SU-DHL-6 (cell line): ENCODE data around the gene PRICKLE2.

Experiments used
- H2AFZ ChIP-seq: fragments of 200-600 bp; sonication (generic); 2 replicates; pipeline ENCODE4 v1.6.1; 2014; ENCODE audit warnings: low read depth, mild to moderate bottlenecking, moderate library complexity, mixed read lengths, antibody characterized with exemption, low read length; ENCODE audit not compliant: severe bottlenecking
- H3F3A ChIP-seq: fragments of 200-600 bp; shearing (Covaris generic); 2 replicates; pipeline ENCODE4 v1.6.0; 2016; ENCODE audit warnings: antibody characterized with exemption, mild to moderate bottlenecking; ENCODE audit not compliant: insufficient read depth
- H3K27ac ChIP-seq: fragments of 200-600 bp; sonication (generic); 2 replicates; pipeline ENCODE4 v1.5.1; 2016; ENCODE audit warnings: low read depth, mild to moderate bottlenecking, low read length, moderate library complexity, mixed read lengths
- H3K27me3 ChIP-seq: fragments of 200-600 bp; sonication (generic), shearing (Covaris generic); 2 replicates; pipeline ENCODE4 v1.6.0; 2014; ENCODE audit warnings: mild to moderate bottlenecking, low read length
- H3K36me3 ChIP-seq: fragments of 200-600 bp; sonication (generic); 2 replicates; pipeline ENCODE4 v1.6.1; 2014; ENCODE audit warnings: mild to moderate bottlenecking, low read length, mixed read lengths
- H3K4me2 ChIP-seq: fragments of 300-600, 200-600 bp; shearing (Covaris generic), sonication (generic); 2 replicates; pipeline ENCODE4 v1.6.0; 2014; ENCODE audit warnings: low read length, low read depth, mild to moderate bottlenecking; ENCODE audit not compliant: poor library complexity, severe bottlenecking
- H3K4me3 ChIP-seq: fragments of 200-600 bp; sonication (generic); 2 replicates; pipeline ENCODE4 v1.5.1; 2014; ENCODE audit warnings: antibody characterized with exemption, low read length, mild to moderate bottlenecking, mixed read lengths; ENCODE audit not compliant: insufficient read depth, poor library complexity, severe bottlenecking
- H3K79me2 ChIP-seq: fragments of 200-600 bp; sonication (generic); 2 replicates; pipeline ENCODE4 v1.6.1; 2014; ENCODE audit warnings: mild to moderate bottlenecking, low read length, moderate library complexity; ENCODE audit not compliant: insufficient read depth
- H3K9ac ChIP-seq: fragments of 200-600 bp; sonication (generic); 2 replicates; pipeline ENCODE4 v1.7.0; 2014; ENCODE audit warnings: mild to moderate bottlenecking, low read length
- H3K9me2 ChIP-seq: fragments of 200-600 bp; sonication (generic); replicated peaks from 2 replicates; pipeline ENCODE4 v1.6.1; 2014; ENCODE audit warnings: low read length; ENCODE audit not compliant: insufficient read depth
- H3K9me3 ChIP-seq: fragments of 200-600 bp; sonication (generic); 2 replicates; pipeline ENCODE4 v1.6.1; 2014; ENCODE audit warnings: low read length, mixed read lengths; ENCODE audit not compliant: insufficient read depth
- H4K20me1 ChIP-seq: fragments of 200-600 bp; sonication (generic); 2 replicates; pipeline ENCODE4 v1.6.1; 2014; ENCODE audit warnings: low read depth, mild to moderate bottlenecking, antibody characterized with exemption, low read length, moderate library complexity, mixed read lengths
- CTCF ChIP-seq: fragments of 200-600 bp; sonication (generic); IDR thresholded peaks from one replicate; pipeline ENCODE4 v1.5.1; 2017; ENCODE audit warnings: antibody characterized with exemption, mild to moderate bottlenecking, low read length, moderate library complexity; ENCODE audit not compliant: insufficient read depth, poor library complexity, severe bottlenecking
- EZH2phosphoT487 ChIP-seq: fragments of 200-600 bp; sonication (generic), shearing (Covaris generic); conservative IDR thresholded peaks from 2 replicates; pipeline ENCODE4 v1.6.1; 2018; ENCODE audit warnings: mild to moderate bottlenecking, antibody characterized with exemption, low read length, moderate library complexity, mixed read lengths

Gene PRICKLE2

GRCh38 chr3:64130436-64130835 is 94.8 kb downstream of the PRICKLE2 start:
- Histone ChIP-seq H3K27ac (no peak overlapping the region), H4K20me1 (no peaks in the 10 kb centered on the region), H3K4me3 (no peak overlapping the region), H3K27me3 (no peaks in the 10 kb centered on the region), H3K79me2 (no peaks in the 10 kb centered on the region), H3K9me3 (no peaks in the 10 kb centered on the region), H3K36me3 (no peaks in the 10 kb centered on the region), H3K4me2 (no peak overlapping the region), H3F3A (no peaks in the 10 kb centered on the region), H3K9me2 (no peaks in the 10 kb centered on the region), H3K9ac (no peak overlapping the region), H2AFZ (no peak overlapping the region)
- TF ChIP-seq CTCF (no peak), EZH2phosphoT487 (no peak)

- H3K9ac ChIP-seq, result no peak overlapping the region
- no peak overlapping the region for H3K27ac ChIP-seq
- H3K36me3 ChIP-seq, result no peaks in the 10 kb centered on the region
- no peaks in the 10 kb centered on the region for H3K9me3 ChIP-seq
- H4K20me1 ChIP-seq, result no peaks in the 10 kb centered on the region
- H3K4me2 ChIP-seq, result no peak overlapping the region
- no peak for TF ChIP-seq CTCF
- TF ChIP-seq EZH2phosphoT487, result no peak
- H3K27me3 ChIP-seq, result no peaks in the 10 kb centered on the region
- H3F3A ChIP-seq, result no peaks in the 10 kb centered on the region
- H3K79me2 ChIP-seq, result no peaks in the 10 kb centered on the region
- no peaks in the 10 kb centered on the region for H3K9me2 ChIP-seq
- no peak overlapping the region for H2AFZ ChIP-seq
- H3K4me3 ChIP-seq, result no peak overlapping the region
Observed at GRCh38 chr3:64129581-64129980, 95.7 kb downstream of the PRICKLE2 start.

- H3K9me3 ChIP-seq, result no peaks in the 10 kb centered on the region
- no peaks in the 10 kb centered on the region for H3K36me3 ChIP-seq
- H3K9me2 ChIP-seq, result no peaks in the 10 kb centered on the region
- H3F3A ChIP-seq, result no peaks in the 10 kb centered on the region
- no peak overlapping the region for H3K9ac ChIP-seq
- no peak overlapping the region for H3K4me3 ChIP-seq
- no peaks in the 10 kb centered on the region for H3K79me2 ChIP-seq
- H4K20me1 ChIP-seq, result no peaks in the 10 kb centered on the region
- no peak overlapping the region for H3K27ac ChIP-seq
- no peak overlapping the region for H3K4me2 ChIP-seq
- no peaks in the 10 kb centered on the region for H3K27me3 ChIP-seq
- no peak overlapping the region for H2AFZ ChIP-seq
- TF ChIP-seq CTCF, result no peak
- no peak for TF ChIP-seq EZH2phosphoT487
Observed at GRCh38 chr3:64129106-64129505, 96.2 kb downstream of the PRICKLE2 start.

- Histone ChIP-seq H3F3A (no peaks in the 10 kb centered on the region), H3K27me3 (no peaks in the 10 kb centered on the region), H3K4me2 (no peak overlapping the region), H3K4me3 (no peak overlapping the region), H3K9ac (no peak overlapping the region), H3K36me3 (no peaks in the 10 kb centered on the region), H3K9me3 (no peaks in the 10 kb centered on the region), H2AFZ (no peak overlapping the region), H3K79me2 (no peaks in the 10 kb centered on the region), H4K20me1 (no peaks in the 10 kb centered on the region), H3K27ac (no peak overlapping the region), H3K9me2 (no peaks in the 10 kb centered on the region)
- TF ChIP-seq CTCF (no peak), EZH2phosphoT487 (no peak)
Observed at GRCh38 chr3:64125561-64125960, 99.7 kb downstream of the PRICKLE2 start.
